Smooth muscle cell (in vitro differentiated cells): ENCODE data around the gene RAB3GAP2. TPM values are rescaled to one million over a fixed set of nuclear protein-coding genes. Genes with fewer than 3 reads are reported as not detected.
"Not testable (repeated sequence)": the region's sequence is repeated elsewhere in the genome, so short reads cannot be mapped to it uniquely, and the experiment has no call there.

ENCODE experiments used
- DNase-seq: peaks from one replicate; lab custom pipeline; 2025; ENCODE audit not compliant: unreplicated experiment; lab: John Stamatoyannopoulos, UW
- H2AFZ ChIP-seq: fragments of 200-600 bp; sonication (generic); 2 replicates; pipeline ENCODE4 v1.6.0; 2016; ENCODE audit warnings: antibody characterized with exemption, low read depth, mild to moderate bottlenecking
- H3F3A ChIP-seq: fragments of 200-600 bp; sonication (generic); 2 replicates; pipeline ENCODE4 v1.6.0; 2017; ENCODE audit warnings: antibody characterized with exemption, low read depth
- H3K27ac ChIP-seq: fragments of 200-600 bp; sonication (generic); 2 replicates; pipeline ENCODE4 v1.5.1; 2016; ENCODE audit warnings: low read depth, mild to moderate bottlenecking
- H3K27me3 ChIP-seq: fragments of 200-600 bp; sonication (generic); 2 replicates; pipeline ENCODE4 v1.6.1; 2016; ENCODE audit warnings: low read depth, mild to moderate bottlenecking
- H3K36me3 ChIP-seq: fragments of 200-600 bp; sonication (generic); 2 replicates; pipeline ENCODE4 v1.5.1; 2016; ENCODE audit warnings: low read depth
- H3K4me1 ChIP-seq: fragments of 200-600 bp; sonication (generic); 2 replicates; pipeline ENCODE4 v1.5.1; 2016; ENCODE audit warnings: low read depth
- H3K4me2 ChIP-seq: fragments of 200-600 bp; sonication (generic); 2 replicates; pipeline ENCODE4 v1.6.0; 2016; ENCODE audit warnings: mild to moderate bottlenecking
- H3K4me3 ChIP-seq: fragments of 200-600 bp; sonication (generic); 2 replicates; pipeline ENCODE4 v1.5.1; 2016; ENCODE audit warnings: mild to moderate bottlenecking
- H3K79me2 ChIP-seq: fragments of 200-600 bp; sonication (generic); 2 replicates; pipeline ENCODE4 v1.6.0; 2016; ENCODE audit warnings: low read depth, mild to moderate bottlenecking
- H3K9ac ChIP-seq: fragments of 200-600 bp; sonication (generic); 2 replicates; pipeline ENCODE4 v1.6.0; 2016; ENCODE audit warnings: low read depth
- H3K9me3 ChIP-seq: fragments of 200-600 bp; sonication (generic); replicated peaks from 2 replicates; pipeline ENCODE4 v1.5.1; 2016; ENCODE audit warnings: low read depth
- H4K20me1 ChIP-seq: fragments of 200-600 bp; sonication (generic); 2 replicates; pipeline ENCODE4 v1.6.0; 2016; ENCODE audit warnings: low read depth
- WGBS: methylation state at CpG from one replicate; pipeline ENCODE4 v1.1.7; 2016; ENCODE audit warnings: low lambda C conversion rate; 5-methylcytosine and 5-hydroxymethylcytosine counted together
- microRNA counts: library from miRNA; unstranded; fragments of <30 nt; microRNA quantifications from one replicate; lab custom pipeline; 2016
- microRNA-seq: library from miRNA; unstranded; fragments of <30 nt; microRNA quantifications from one replicate; pipeline ENCODE4, GENCODE V29; 2016; ENCODE audit warnings: borderline number of aligned reads
- polyA plus RNA-seq: library from polyadenylated mRNA; unstranded; fragments of >200 nt; fragmentation: Nextera tagmentation; extraction: Ambion mirVana; gene quantifications from 2 replicates; pipeline ENCODE4 v1.2.1, GENCODE V29; 2016
- small RNA-seq: library from RNA; depleted of rRNA; stranded (forward); fragments of <200 nt; gene quantifications from one replicate; pipeline ENCODE3, GENCODE V24; 2014
- total RNA-seq: library from RNA; depleted of rRNA; stranded (reverse); fragments of >200 nt; gene quantifications from 2 replicates; pipeline ENCODE4 v1.2.3, GENCODE V29; 2014
- TF ChIP-seq, protein P1 (sequence below): fragments of 200-600 bp; sonication (generic); IDR thresholded peaks from 2 replicates; pipeline ENCODE4 v1.5.1; 2017; ENCODE audit warnings: borderline replicate concordance, mild to moderate bottlenecking, antibody characterized with exemption; ENCODE audit not compliant: insufficient read depth, poor library complexity, severe bottlenecking

The RAB3GAP2 gene
- total and polyA plus RNA-seq, 2 experiments from 2014 or later = 12.9 to 33.0 TPM

DNA sequence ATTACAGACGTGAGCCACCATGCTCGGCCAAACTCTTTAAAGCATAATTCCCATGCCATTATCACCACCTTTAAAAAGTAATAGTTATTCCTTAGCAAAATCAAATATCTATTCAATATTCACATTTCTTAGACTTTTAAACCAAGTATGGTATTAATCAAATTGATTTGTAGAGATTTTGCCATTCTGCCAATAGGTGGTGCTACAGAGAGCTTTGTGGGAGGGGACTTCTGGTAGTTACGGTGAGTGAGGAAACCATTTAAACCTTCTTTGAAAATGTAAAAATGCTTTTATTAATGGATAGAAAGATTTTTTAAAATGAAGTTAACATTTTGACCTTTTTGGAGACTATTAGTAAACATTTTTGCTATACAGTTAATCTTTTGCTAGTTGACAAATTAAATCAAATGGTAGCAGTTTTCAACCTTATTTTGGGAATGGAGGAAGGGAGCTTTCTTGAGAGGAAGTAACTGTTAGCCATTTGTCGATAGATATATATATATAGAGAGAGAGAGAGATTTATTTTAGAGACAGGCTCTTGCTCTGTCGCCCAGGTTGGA lies 159.0 kb downstream of the RAB3GAP2 start:
- no peak overlapping the region for H3K4me2 ChIP-seq
- no peaks in the 10 kb centered on the region for H3K27me3 ChIP-seq

DNA sequence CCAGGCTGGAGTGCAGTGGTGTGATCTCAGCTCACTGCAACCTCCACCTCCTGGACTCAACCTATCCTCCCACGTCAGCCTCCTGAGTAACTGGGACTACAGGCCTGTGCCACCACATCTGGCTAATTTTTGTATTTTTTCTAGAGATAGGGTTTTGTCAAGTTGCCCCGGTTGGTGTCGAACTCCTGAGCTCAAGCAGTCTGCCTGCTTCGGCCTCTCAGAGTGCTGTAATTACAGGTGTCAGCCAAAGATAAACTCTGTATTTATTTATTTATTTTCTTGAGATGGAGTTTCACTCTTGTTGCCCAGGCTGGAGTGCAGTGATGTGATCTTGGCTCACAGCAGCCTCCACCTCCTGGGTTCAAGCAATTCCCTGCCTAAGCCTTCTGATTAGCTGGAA lies 159.7 kb downstream of the RAB3GAP2 start:
- not testable (repeated sequence) for H3K9ac ChIP-seq, H3K79me2 ChIP-seq, H3K9me3 ChIP-seq, H2AFZ ChIP-seq, H3K27ac ChIP-seq, H3K4me2 ChIP-seq, DNase-seq, H3K4me1 ChIP-seq, H4K20me1 ChIP-seq, H3F3A ChIP-seq, H3K4me3 ChIP-seq, H3K27me3 ChIP-seq
- 95% methylated on average over 4 of the region's 4 CpGs for WGBS
- H3K36me3 ChIP-seq = peaks cover 26% of the 10 kb centered on the region

More for the DNA sequence above, 159.0 kb downstream of the RAB3GAP2 start:
- Histone ChIP-seq H3F3A (no peaks in the 10 kb centered on the region), H3K4me1 (no peaks in the 10 kb centered on the region), H4K20me1 (no peaks in the 10 kb centered on the region), H3K4me3 (no peak overlapping the region), H3K79me2 (no peaks in the 10 kb centered on the region), H2AFZ (no peak overlapping the region), H3K36me3 (peaks cover 26% of the 10 kb centered on the region), H3K27ac (no peak overlapping the region), H3K9ac (no peak overlapping the region), H3K9me3 (no peaks in the 10 kb centered on the region)
- 94% methylated on average over 5 of the region's 5 CpGs for WGBS
- TF ChIP-seq, protein P1, sequence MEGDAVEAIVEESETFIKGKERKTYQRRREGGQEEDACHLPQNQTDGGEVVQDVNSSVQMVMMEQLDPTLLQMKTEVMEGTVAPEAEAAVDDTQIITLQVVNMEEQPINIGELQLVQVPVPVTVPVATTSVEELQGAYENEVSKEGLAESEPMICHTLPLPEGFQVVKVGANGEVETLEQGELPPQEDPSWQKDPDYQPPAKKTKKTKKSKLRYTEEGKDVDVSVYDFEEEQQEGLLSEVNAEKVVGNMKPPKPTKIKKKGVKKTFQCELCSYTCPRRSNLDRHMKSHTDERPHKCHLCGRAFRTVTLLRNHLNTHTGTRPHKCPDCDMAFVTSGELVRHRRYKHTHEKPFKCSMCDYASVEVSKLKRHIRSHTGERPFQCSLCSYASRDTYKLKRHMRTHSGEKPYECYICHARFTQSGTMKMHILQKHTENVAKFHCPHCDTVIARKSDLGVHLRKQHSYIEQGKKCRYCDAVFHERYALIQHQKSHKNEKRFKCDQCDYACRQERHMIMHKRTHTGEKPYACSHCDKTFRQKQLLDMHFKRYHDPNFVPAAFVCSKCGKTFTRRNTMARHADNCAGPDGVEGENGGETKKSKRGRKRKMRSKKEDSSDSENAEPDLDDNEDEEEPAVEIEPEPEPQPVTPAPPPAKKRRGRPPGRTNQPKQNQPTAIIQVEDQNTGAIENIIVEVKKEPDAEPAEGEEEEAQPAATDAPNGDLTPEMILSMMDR = peak; percentile 48
- DNase-seq = no peak

DNA sequence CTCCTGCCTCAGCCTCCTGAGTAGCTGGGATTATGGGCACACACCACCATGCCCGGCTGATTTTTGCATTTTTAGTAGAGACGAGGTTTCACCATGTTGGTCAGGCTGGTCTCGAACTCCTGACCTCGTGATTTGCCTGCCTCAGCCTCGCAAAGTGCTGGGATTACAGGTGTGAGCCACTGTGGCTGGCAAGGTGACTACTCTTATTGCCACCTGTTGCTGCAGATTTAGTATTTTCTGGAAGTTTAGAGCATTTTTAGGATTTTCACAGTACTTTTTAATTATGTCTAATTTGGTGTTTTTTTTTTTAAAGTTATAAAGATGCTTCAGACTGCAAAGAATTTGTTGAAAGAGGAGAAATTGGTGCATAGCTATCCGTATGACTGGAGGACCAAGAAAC lies 161.8 kb downstream of the RAB3GAP2 start:
- H3K36me3 ChIP-seq = peaks cover 42% of the 10 kb centered on the region
- H4K20me1 ChIP-seq, H3K27ac ChIP-seq, H3K4me3 ChIP-seq, H3K9me3 ChIP-seq, H3K79me2 ChIP-seq, DNase-seq, H3K9ac ChIP-seq, H3F3A ChIP-seq, H3K4me2 ChIP-seq, H3K4me1 ChIP-seq, H2AFZ ChIP-seq, H3K27me3 ChIP-seq: not testable (repeated sequence)
- 96% methylated on average over 6 of the region's 6 CpGs for WGBS

DNA sequence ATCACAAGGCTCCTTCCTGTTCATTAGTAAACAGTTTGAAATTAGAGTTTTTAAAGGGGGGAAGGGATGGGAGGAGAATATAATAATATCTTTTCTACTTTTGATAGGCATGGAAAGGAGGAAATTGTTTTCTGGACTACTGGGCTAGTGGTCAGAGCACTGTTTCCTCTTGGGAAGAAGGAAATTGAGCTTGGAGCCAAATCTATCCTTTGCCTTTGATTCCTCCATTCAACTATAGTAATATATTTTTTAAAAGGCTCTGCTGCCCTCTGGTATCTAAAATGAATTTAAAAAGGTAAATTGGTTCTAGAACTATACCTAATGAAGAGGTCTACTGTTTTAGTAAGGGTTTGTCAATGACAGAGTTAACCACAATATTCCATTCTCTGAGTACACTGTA lies 172.4 kb downstream of the RAB3GAP2 start:
- Histone ChIP-seq H3K79me2 (peaks cover 15% of the 10 kb centered on the region), H3K36me3 (peaks cover 22% of the 10 kb centered on the region)

More for the DNA sequence above, 172.4 kb downstream of the RAB3GAP2 start:
- H3K27me3 ChIP-seq = no peaks in the 10 kb centered on the region
- peaks cover 6% of the 10 kb centered on the region for H4K20me1 ChIP-seq
- no peak for DNase-seq
- H3K27ac ChIP-seq = no peak overlapping the region
- no peak overlapping the region for H3K9ac ChIP-seq
- H3K4me1 ChIP-seq = peaks cover 8% of the 10 kb centered on the region
- no peaks in the 10 kb centered on the region for H3F3A ChIP-seq
- no peaks in the 10 kb centered on the region for H3K9me3 ChIP-seq
- no peak overlapping the region for H2AFZ ChIP-seq
- no peak overlapping the region for H3K4me2 ChIP-seq
- TF ChIP-seq, protein P1 = no peak
- H3K4me3 ChIP-seq = no peak overlapping the region

MicroRNAs encoded within 50 kb of the gene (microRNA counts, 767-probe panel; counts per million panel counts)
- microRNA hsa-miR-194-5p (lab: Ali Mortazavi, UCI) (183 counts per million), microRNA hsa-miR-215 (lab: Ali Mortazavi, UCI) (183 counts per million), microRNA hsa-miR-664-3p (lab: Ali Mortazavi, UCI) (183 counts per million)

Small RNAs within 50 kb of the gene (microRNA-seq; reads per million reads assigned to microRNA genes)
- gene MIR194-1 = not detected
- 3.5 reads per million for gene MIR215
- 158 reads per million, percentile 62 among the genes with 10 or more reads in this experiment for gene MIR664A

Small RNAs within 50 kb of the gene (small RNA-seq; reads per million reads assigned to genes)
- gene MIR194-1 (0.11 reads per million), gene MIR215 (1.7 reads per million, percentile 41 among the genes with 10 or more reads in this experiment), gene MIR664A (not detected), gene SNORA36B (1.1 reads per million, percentile 31 among the genes with 10 or more reads in this experiment)

Other genes starting within 250 kb of the RAB3GAP2 start
- gene EPRS1, start 225.9 kb downstream of the RAB3GAP2 start, total RNA-seq = 71.8 and 79.4 TPM in 2 replicates
- gene EPRS1, start 225.9 kb downstream of the RAB3GAP2 start, polyA plus RNA-seq = 40.2 and 47.8 TPM in 2 replicates
- 16.3 and 26.5 TPM in 2 replicates for gene BPNT1, start 182.7 kb downstream of the RAB3GAP2 start, total RNA-seq
- gene BPNT1, start 182.7 kb downstream of the RAB3GAP2 start, polyA plus RNA-seq = 10.1 and 12.1 TPM in 2 replicates
- 81.0 and 91.5 TPM in 2 replicates for gene IARS2, start 178.3 kb downstream of the RAB3GAP2 start, total RNA-seq
- 42.5 and 47.3 TPM in 2 replicates for gene IARS2, start 178.3 kb downstream of the RAB3GAP2 start, polyA plus RNA-seq